HCT116 (cell line): ENCODE measurements around the gene IARS1. TPM values are rescaled to one million over a fixed set of nuclear protein-coding genes. Genes with fewer than 3 reads are reported as not detected.

Source experiments
- ATAC-seq: fragments of 200-7000 bp; cut with Tn5 transposase; 2 replicates; pipeline ENCODE4 v1.9.1; 2020; ENCODE audit warnings: mild to moderate bottlenecking, moderate library complexity
- BruUV-seq: library from RNA; stranded (reverse); fragments of 400-500 nt; replicated peaks from 2 replicates; lab custom pipeline; 2021; lab: Mats Ljungman, UMichigan
- CTCF ChIA-PET: fragments of 300-600 bp; sonication (Branson Sonifier 250); formaldehyde crosslinking; loops from one replicate; lab custom pipeline; 2021; ENCODE audit warnings: antibody characterized with exemption; lab: Charles Lee
- POLR2A ChIA-PET: fragments of 300-600, 350-600 bp; sonication (Branson Sonifier 250); formaldehyde crosslinking; loops from one replicate; lab custom pipeline; 2021; ENCODE audit warnings: antibody characterized with exemption; lab: Charles Lee
- RAD21 ChIA-PET, 2 experiments: fragments of 300-600 bp; sonication (Branson Sonifier 250); formaldehyde crosslinking; loops; one replicate each; lab custom pipeline; 2023; ENCODE audit warnings: low total read pairs in 2 of 2; ENCODE audit not compliant: uncharacterized antibody in 2 of 2, unreplicated experiment in 2 of 2, low non-redundant PET in 1 of 2; lab: Charles Lee
- DNase-seq: peaks from one replicate; pipeline ENCODE4 v3.0.0-alpha.2; 2010; ENCODE audit warnings: low read depth, low spot score
- H2AFZ ChIP-seq: fragments of 200-600 bp; shearing (Covaris generic), sonication (generic); 2 replicates; pipeline ENCODE4 v1.6.1; 2017; ENCODE audit warnings: low read depth, mixed run types, mixed read lengths, antibody characterized with exemption, low read length; ENCODE audit not compliant: poor library complexity, severe bottlenecking
- H3K27ac ChIP-seq: 2 replicates; pipeline ENCODE4 v1.5.1; 2012; ENCODE audit warnings: low read depth, low read length
- H3K27me3 ChIP-seq: fragments of 200-600 bp; sonication (generic); 2 replicates; pipeline ENCODE4 v1.6.1; 2016; ENCODE audit warnings: mixed run types, low read length, mixed read lengths; ENCODE audit not compliant: insufficient read depth
- H3K36me3 ChIP-seq, 2 experiments: fragments of 200-500 bp in 1 of 2; fragments of 200-600 bp in 1 of 2; sonication (Bioruptor generic) in 1 of 2; sonication (generic) in 1 of 2; 2 replicates each; pipeline versions ENCODE4 v1.5.1 to v1.6.1; 2014 to 2016; ENCODE audit warnings: low read length in 2 of 2, inconsistent platforms in 1 of 2, mixed read lengths in 1 of 2, mixed run types in 1 of 2; ENCODE audit not compliant: insufficient read depth in 2 of 2, control insufficient read depth in 1 of 2
- H3K4me1 ChIP-seq, 2 experiments: fragments of 200-600 bp in 1 of 2; sonication (generic) in 1 of 2; 2 replicates each; pipeline versions ENCODE4 v1.5.1 to v1.6.1; 2012 to 2017; ENCODE audit warnings: low read length in 2 of 2, inconsistent platforms in 1 of 2, mild to moderate bottlenecking in 1 of 2, mixed read lengths in 1 of 2, mixed run types in 1 of 2, moderate library complexity in 1 of 2; ENCODE audit not compliant: insufficient read depth in 2 of 2, control insufficient read depth in 1 of 2
- H3K4me2 ChIP-seq: fragments of 200-600 bp; sonication (generic); 2 replicates; pipeline ENCODE4 v1.6.1; 2017; ENCODE audit warnings: mixed run types, low read length, mixed read lengths
- H3K4me3 ChIP-seq, 2 experiments: fragments of 200-600 bp in 1 of 2; sonication (generic) in 1 of 2; replicated peaks in 1 of 2; 2 replicates each; pipeline ENCODE4 v1.5.1; 2011 to 2016; ENCODE audit warnings: low read length in 2 of 2, control low read depth in 1 of 2, low read depth in 1 of 2, mild to moderate bottlenecking in 1 of 2, mixed read lengths in 1 of 2, mixed run types in 1 of 2
- H3K79me2 ChIP-seq: fragments of 200-600 bp; sonication (generic); 2 replicates; pipeline ENCODE4 v1.6.1; 2017; ENCODE audit warnings: mild to moderate bottlenecking, mixed run types, low read length, moderate library complexity, mixed read lengths; ENCODE audit not compliant: insufficient read depth
- H3K9ac ChIP-seq: fragments of 200-600 bp; sonication (generic); 2 replicates; pipeline ENCODE4 v1.6.1; 2016; ENCODE audit warnings: low read length, mixed read lengths
- H3K9me2 ChIP-seq: fragments of 200-600 bp; sonication (generic), shearing (Covaris generic); 2 replicates; pipeline ENCODE4 v1.6.1; 2017; ENCODE audit warnings: mixed run types, mild to moderate bottlenecking, moderate library complexity; ENCODE audit not compliant: insufficient read depth
- H3K9me3 ChIP-seq, 2 experiments: fragments of 200-500 bp in 1 of 2; fragments of 200-600 bp in 1 of 2; sonication (Bioruptor generic) in 1 of 2; sonication (generic) in 1 of 2; 2 replicates each; pipeline ENCODE4 v1.6.1; 2014 to 2017; ENCODE audit warnings: low read length in 2 of 2, mixed read lengths in 2 of 2, inconsistent platforms in 1 of 2, low read depth in 1 of 2, mild to moderate bottlenecking in 1 of 2, mixed run types in 1 of 2, moderate library complexity in 1 of 2; ENCODE audit not compliant: control insufficient read depth in 1 of 2, insufficient read depth in 1 of 2
- H4K20me1 ChIP-seq: fragments of 200-600 bp; sonication (generic), shearing (Covaris generic); 2 replicates; pipeline ENCODE4 v1.6.1; 2017; ENCODE audit warnings: mixed run types, mild to moderate bottlenecking, moderate library complexity; ENCODE audit not compliant: insufficient read depth
- CBX3 ChIP-seq: IDR thresholded peaks from 2 replicates; pipeline ENCODE4 v1.6.1; 2012; ENCODE audit warnings: low read depth
- EGR1 ChIP-seq: IDR thresholded peaks from 2 replicates; pipeline ENCODE4 v1.6.1; 2012; ENCODE audit warnings: low read depth
- EZH2 ChIP-seq: fragments of 200-600 bp; sonication (generic); IDR thresholded peaks from 2 replicates; pipeline ENCODE4 v1.6.1; 2017; ENCODE audit warnings: antibody characterized with exemption, mixed run types
- EZH2phosphoT487 ChIP-seq: fragments of 200-600 bp; IDR thresholded peaks from 2 replicates; pipeline ENCODE4 v1.6.1; 2018; ENCODE audit warnings: antibody characterized with exemption, borderline replicate concordance
- JUND ChIP-seq: IDR thresholded peaks from 2 replicates; pipeline ENCODE4 v1.6.1; 2012
- SIN3A ChIP-seq: IDR thresholded peaks from 2 replicates; pipeline ENCODE4 v1.6.1; 2012; ENCODE audit warnings: low read depth
- SP1 ChIP-seq: IDR thresholded peaks from 2 replicates; pipeline ENCODE4 v1.6.1; 2012; ENCODE audit warnings: low read depth
- TCF7L2 ChIP-seq: IDR thresholded peaks from 2 replicates; pipeline ENCODE4 v1.7.0; 2011; ENCODE audit warnings: borderline replicate concordance, inconsistent platforms; ENCODE audit not compliant: insufficient read depth, insufficient read length; ENCODE audit errors: extremely low read depth
- intact Hi-C: fragments of 100-400 bp; cut with micrococcal nuclease; formaldehyde crosslinking; loops from 2 replicates; pipeline ENCODE4 v1.10.0; 2022
- total RNA-seq: library from RNA; stranded (reverse); gene quantifications from one replicate; pipeline ENCODE4 v1.2.1, GENCODE V29; 2021; ENCODE audit not compliant: unreplicated experiment
- TF ChIP-seq, protein P1 (sequence below), 3 experiments: fragments of 200-600 bp in 1 of 3; sonication (generic) in 1 of 3; IDR thresholded peaks in 2 of 3; conservative IDR thresholded peaks in 1 of 3; 2 replicates each; pipeline ENCODE4 v1.5.1; 2012 to 2017; ENCODE audit warnings: low read depth in 2 of 3, low read length in 2 of 3, antibody characterized with exemption in 1 of 3, borderline replicate concordance in 1 of 3, control low read depth in 1 of 3, mild to moderate bottlenecking in 1 of 3, mixed read lengths in 1 of 3, mixed run types in 1 of 3, moderate library complexity in 1 of 3; ENCODE audit not compliant: insufficient read depth in 1 of 3
- TF ChIP-seq, protein P2 (sequence below): IDR thresholded peaks from 2 replicates; pipeline ENCODE4 v1.6.1; 2012; ENCODE audit warnings: low read depth

IARS1 gene
- total RNA-seq, 1 experiment from 2014 or later, result 279 TPM

DNA sequence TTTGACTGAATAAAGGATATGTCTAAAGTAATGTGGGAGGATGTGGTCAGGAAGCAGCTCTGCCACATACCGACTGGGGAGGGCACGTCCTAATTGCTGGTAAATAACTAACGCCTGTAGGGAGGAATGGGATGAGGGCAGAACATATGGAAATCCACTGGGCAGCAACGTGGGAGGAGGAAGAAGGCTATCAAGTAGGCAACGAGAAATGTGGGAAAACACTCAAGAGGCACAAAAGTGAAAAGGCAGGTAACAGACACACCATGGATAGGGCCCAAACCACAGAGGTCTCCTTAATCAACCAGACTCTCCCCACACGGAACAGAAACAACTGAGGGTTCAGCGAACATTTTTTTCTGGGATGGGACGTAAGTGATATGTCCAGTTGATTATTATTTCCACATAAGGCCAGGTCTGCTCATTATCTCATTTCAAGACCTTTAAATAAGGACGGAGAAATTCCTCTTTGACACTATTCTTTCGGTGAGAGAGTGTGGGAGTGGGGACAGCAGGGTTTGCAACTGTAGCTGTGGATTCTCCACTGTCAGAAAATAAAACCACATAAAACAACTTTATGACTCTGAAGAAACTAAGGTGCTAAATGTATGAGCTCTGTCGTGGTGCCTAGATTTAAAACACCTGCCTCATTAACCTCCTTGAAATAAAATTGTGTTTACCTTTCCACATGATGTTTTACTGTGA is 17.0 kb downstream of the IARS1 start:
- H3K36me3 ChIP-seq, result peaks cover 81 to 84% of the 10 kb centered on the region in 2 experiments
- H3K79me2 ChIP-seq, result peaks cover 86% of the 10 kb centered on the region
- ChIA-PET POLR2A (interaction anchor here (1.4 to 1.6 kb wide), 2 partner anchors 15 kb away, joined by 3 to 5 read pairs; no protein-coding TSS in a partner anchor), CTCF (no interaction called here)
- H3K9me2 ChIP-seq, result no peaks in the 10 kb centered on the region
- no peaks in the 10 kb centered on the region for H3K9me3 ChIP-seq
- H3K9ac ChIP-seq, result no peak overlapping the region
- no peak overlapping the region for H3K4me2 ChIP-seq
- intact Hi-C loops, result loop anchor here (5.0 kb wide), 1 partner anchor 34 kb away; no protein-coding TSS in a partner anchor
- no peaks in the 10 kb centered on the region for H3K4me1 ChIP-seq
- H3K27ac ChIP-seq, result no peak overlapping the region
- TF ChIP-seq, protein P1, sequence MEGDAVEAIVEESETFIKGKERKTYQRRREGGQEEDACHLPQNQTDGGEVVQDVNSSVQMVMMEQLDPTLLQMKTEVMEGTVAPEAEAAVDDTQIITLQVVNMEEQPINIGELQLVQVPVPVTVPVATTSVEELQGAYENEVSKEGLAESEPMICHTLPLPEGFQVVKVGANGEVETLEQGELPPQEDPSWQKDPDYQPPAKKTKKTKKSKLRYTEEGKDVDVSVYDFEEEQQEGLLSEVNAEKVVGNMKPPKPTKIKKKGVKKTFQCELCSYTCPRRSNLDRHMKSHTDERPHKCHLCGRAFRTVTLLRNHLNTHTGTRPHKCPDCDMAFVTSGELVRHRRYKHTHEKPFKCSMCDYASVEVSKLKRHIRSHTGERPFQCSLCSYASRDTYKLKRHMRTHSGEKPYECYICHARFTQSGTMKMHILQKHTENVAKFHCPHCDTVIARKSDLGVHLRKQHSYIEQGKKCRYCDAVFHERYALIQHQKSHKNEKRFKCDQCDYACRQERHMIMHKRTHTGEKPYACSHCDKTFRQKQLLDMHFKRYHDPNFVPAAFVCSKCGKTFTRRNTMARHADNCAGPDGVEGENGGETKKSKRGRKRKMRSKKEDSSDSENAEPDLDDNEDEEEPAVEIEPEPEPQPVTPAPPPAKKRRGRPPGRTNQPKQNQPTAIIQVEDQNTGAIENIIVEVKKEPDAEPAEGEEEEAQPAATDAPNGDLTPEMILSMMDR (IDR thresholded peaks at IDR 0.05 in 2 of 3, conservative IDR thresholded peaks at IDR 0.05 in 1 of 3; ENCODE audit: borderline replicate concordance in 1 of 3, insufficient read depth in 1 of 3, low read depth in 2 of 3, low read length in 2 of 3), result no peak
- TF ChIP-seq EZH2phosphoT487 (no peak), SP1 (no peak), TCF7L2 (no peak), EZH2 (no peak), CBX3 (no peak), EGR1 (no peak), JUND (no peak), SIN3A (no peak)
- TF ChIP-seq, protein P2, sequence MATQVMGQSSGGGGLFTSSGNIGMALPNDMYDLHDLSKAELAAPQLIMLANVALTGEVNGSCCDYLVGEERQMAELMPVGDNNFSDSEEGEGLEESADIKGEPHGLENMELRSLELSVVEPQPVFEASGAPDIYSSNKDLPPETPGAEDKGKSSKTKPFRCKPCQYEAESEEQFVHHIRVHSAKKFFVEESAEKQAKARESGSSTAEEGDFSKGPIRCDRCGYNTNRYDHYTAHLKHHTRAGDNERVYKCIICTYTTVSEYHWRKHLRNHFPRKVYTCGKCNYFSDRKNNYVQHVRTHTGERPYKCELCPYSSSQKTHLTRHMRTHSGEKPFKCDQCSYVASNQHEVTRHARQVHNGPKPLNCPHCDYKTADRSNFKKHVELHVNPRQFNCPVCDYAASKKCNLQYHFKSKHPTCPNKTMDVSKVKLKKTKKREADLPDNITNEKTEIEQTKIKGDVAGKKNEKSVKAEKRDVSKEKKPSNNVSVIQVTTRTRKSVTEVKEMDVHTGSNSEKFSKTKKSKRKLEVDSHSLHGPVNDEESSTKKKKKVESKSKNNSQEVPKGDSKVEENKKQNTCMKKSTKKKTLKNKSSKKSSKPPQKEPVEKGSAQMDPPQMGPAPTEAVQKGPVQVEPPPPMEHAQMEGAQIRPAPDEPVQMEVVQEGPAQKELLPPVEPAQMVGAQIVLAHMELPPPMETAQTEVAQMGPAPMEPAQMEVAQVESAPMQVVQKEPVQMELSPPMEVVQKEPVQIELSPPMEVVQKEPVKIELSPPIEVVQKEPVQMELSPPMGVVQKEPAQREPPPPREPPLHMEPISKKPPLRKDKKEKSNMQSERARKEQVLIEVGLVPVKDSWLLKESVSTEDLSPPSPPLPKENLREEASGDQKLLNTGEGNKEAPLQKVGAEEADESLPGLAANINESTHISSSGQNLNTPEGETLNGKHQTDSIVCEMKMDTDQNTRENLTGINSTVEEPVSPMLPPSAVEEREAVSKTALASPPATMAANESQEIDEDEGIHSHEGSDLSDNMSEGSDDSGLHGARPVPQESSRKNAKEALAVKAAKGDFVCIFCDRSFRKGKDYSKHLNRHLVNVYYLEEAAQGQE, result no peak
- TF ChIP-seq, all 23 proteins: peak for 0
- no peaks in the 10 kb centered on the region for H3K27me3 ChIP-seq
- H4K20me1 ChIP-seq, result peaks cover 15% of the 10 kb centered on the region; the same call in 1 of the 2 replicates
- H3K4me3 ChIP-seq, result no peak overlapping the region
- BruUV-seq, result no TSS peak
- ATAC-seq (no peak), DNase-seq (no peak)
- RAD21 ChIA-PET, result no interaction called here
- no peak overlapping the region for H2AFZ ChIP-seq
